Small intestine (tissue), 7 donors: Measurements from ENCODE around the gene P4HB. TPM values are rescaled to one million over a fixed set of nuclear protein-coding genes. Genes with fewer than 3 reads are reported as not detected.

Experiments
- DNase-seq, 2 donors: peaks; one replicate each; pipeline versions ENCODE4 v3.0.0 to v3.0.0-alpha.2; 2013
- FAIRE-seq: peaks from 2 replicates; lab custom pipeline; 2012; peaks lifted over from hg19 to GRCh38; lab: Jason Lieb, UNC
- H3K27ac ChIP-seq, 3 donors: one replicate each; pipeline ENCODE4 v1.5.1; 2013; ENCODE audit warnings: low read length in 2 of 3, mild to moderate bottlenecking in 2 of 3, control low read depth in 1 of 3, inconsistent platforms in 1 of 3, low read depth in 1 of 3, moderate library complexity in 1 of 3
- H3K27me3 ChIP-seq, 3 donors: one replicate each; pipeline ENCODE4 v1.6.1; 2013; ENCODE audit warnings: low read length in 3 of 3, inconsistent platforms in 1 of 3; ENCODE audit not compliant: control insufficient read depth in 3 of 3, insufficient read depth in 3 of 3
- H3K36me3 ChIP-seq, 3 donors: one replicate each; pipeline ENCODE4 v1.6.1; 2013; ENCODE audit warnings: low read length in 3 of 3, inconsistent platforms in 1 of 3, low read depth in 1 of 3, mild to moderate bottlenecking in 1 of 3, moderate library complexity in 1 of 3; ENCODE audit not compliant: control insufficient read depth in 3 of 3, insufficient read depth in 2 of 3
- H3K4me1 ChIP-seq, 3 donors: one replicate each; pipeline ENCODE4 v1.6.1; 2013; ENCODE audit warnings: low read length in 2 of 3, inconsistent platforms in 1 of 3, low read depth in 1 of 3, mild to moderate bottlenecking in 1 of 3, moderate library complexity in 1 of 3; ENCODE audit not compliant: control insufficient read depth in 3 of 3, insufficient read depth in 2 of 3
- H3K4me3 ChIP-seq, 3 donors: one replicate each; pipeline ENCODE4 v1.5.1; 2013; ENCODE audit warnings: low read length in 3 of 3, control low read depth in 1 of 3, inconsistent platforms in 1 of 3, low read depth in 1 of 3, mild to moderate bottlenecking in 1 of 3, moderate library complexity in 1 of 3
- H3K9me3 ChIP-seq, 2 donors: one replicate each; pipeline ENCODE4 v1.6.1; 2013; ENCODE audit warnings: low read depth in 1 of 2, low read length in 1 of 2; ENCODE audit not compliant: control insufficient read depth in 2 of 2, insufficient read depth in 1 of 2
- WGBS, 3 donors: extraction: QIAGEN DNeasy Blood & Tissue Kit; methylation state at CpG; one replicate each; pipeline ENCODE4 v1.1.7; 2013; 5-methylcytosine and 5-hydroxymethylcytosine counted together
- polyA plus RNA-seq, 4 donors: library from polyadenylated mRNA; stranded (reverse) in 3 of 4; unstranded in 1 of 4; fragments of 200-250 nt in 3 of 4; fragments of 120-200 nt in 1 of 4; gene quantifications; one replicate each; pipeline versions ENCODE4 v1.2.1 to v1.2.3, GENCODE V29; 2013
- donor health status: healthy with polysubstance abuse.
- donor health status: control.
- donor health status: control.
- donor health status: Bipolar disorder and iron deficiency.
- donor health status: healthy.

Gene P4HB
- polyA plus RNA-seq, 4 donors = 792 to 1,191 (median 1,005) TPM

DNA sequence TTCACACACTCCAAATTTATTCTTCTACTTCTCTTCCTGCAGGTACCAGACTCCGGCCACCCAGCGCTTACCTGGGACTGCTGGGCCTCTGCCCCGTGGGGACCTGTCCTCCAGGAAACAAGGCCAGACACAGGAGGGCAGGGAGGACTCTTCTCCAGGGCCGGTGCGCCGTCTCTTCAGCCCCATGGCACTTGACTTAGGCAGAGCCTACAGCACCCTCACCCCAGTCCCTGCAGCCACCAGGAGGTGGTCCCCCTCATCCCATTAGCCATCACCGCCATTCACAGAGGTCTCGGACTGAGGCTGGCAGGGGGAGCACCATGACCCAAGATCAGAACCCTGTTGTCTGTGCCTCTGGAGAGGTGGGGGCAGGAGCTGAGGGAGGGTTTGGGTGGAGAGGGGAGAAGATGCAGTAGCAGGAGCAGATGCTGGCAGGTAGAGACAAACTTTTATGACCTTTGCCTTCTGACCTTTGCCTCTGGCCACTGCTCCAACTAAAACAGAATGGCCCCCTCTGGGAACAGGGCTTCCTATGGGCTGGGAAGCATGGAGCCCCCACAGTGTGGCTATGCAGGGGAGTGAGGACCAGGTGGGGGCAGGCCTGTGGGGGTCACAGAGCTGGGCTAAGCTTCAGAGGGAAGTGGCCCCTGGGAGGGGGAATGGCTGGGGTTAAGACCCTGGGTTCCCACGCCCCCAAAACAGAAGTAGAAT is 58.1 kb downstream of the P4HB start:
- 66 to 80% (median 75%) methylated on average over 9 of the region's 9 CpGs for WGBS, 3 donors
- no peak for DNase-seq
- Histone ChIP-seq H3K4me1 (peaks cover 0 to 6% (median 0%) of the 10 kb centered on the region in 3 donors), H3K36me3 (no peaks in the 10 kb centered on the region), H3K27me3 (peaks cover 14 to 62% (median 33%) of the 10 kb centered on the region in 3 donors), H3K4me3 (no peak overlapping the region), H3K27ac (no peak overlapping the region), H3K9me3 (peaks cover 0 to 11% of the 10 kb centered on the region in 2 donors)
- no peak for FAIRE-seq

DNA sequence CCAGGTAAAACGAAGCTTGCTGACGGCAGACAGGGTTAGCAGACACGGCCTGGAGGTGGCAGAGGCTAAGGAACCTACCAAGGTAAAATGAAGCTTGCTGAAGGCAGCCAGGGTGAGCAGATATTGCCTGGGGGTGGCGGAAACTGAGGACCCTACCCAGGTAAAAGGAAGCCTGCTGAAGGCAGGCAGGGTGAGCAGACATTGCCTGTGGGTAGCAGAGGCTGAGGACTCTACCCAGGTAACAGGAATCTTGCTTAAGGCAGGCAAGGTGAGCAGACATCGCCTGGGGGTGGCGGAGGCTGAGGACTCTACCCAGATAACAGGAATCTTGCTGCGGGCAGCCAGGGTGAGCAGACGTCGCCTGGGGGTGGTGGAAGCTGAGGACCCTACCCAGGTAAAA is 59.0 kb downstream of the P4HB start:
- WGBS, 3 donors = 82 to 87% (median 85%) methylated on average over 9 of the region's 9 CpGs
- FAIRE-seq (no peak), DNase-seq (no peak)
- no peak overlapping the region for H3K4me3 ChIP-seq
- peaks cover 0 to 11% of the 10 kb centered on the region in 2 donors for H3K9me3 ChIP-seq
- peaks cover 0 to 6% (median 0%) of the 10 kb centered on the region in 3 donors for H3K4me1 ChIP-seq
- H3K27ac ChIP-seq = no peak overlapping the region
- peaks cover 10 to 54% (median 33%) of the 10 kb centered on the region in 3 donors for H3K27me3 ChIP-seq
- H3K36me3 ChIP-seq = no peaks in the 10 kb centered on the region

DNA sequence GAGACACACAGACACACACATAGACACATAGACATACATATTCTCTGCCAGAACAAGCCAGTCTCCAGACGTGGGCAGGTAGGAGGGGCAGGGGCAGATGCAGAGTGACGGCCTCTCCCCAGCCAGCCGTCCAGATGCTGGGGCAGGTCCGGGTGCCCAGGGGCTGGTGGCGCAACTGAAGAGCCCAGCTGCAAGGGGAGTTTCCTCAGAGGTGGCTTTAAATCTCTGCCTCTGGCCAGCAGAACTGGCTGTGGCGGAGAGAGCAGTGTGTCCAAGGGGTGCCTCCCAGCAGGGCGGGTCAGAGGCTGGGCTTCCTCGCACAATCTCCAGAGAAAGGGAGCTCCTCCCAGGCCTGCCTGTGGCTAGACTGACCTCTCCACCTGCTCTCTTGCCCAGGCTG is 65.8 kb downstream of the P4HB start:
- H3K4me1 ChIP-seq = peaks cover 0 to 7% (median 0%) of the 10 kb centered on the region in 3 donors
- no peak overlapping the region for H3K27ac ChIP-seq
- no peak for FAIRE-seq
- no peak overlapping the region for H3K4me3 ChIP-seq
- peak in 1 of 2 donors; percentile 56 for DNase-seq
- H3K27me3 ChIP-seq = peaks cover 0 to 4% (median 0%) of the 10 kb centered on the region in 3 donors
- no peaks in the 10 kb centered on the region for H3K36me3 ChIP-seq
- peaks cover 0 to under 1% of the 10 kb centered on the region in 2 donors for H3K9me3 ChIP-seq
- WGBS, 3 donors = 3 to 30% (median 29%) methylated on average over 7 to 8 of the region's 8 CpGs

DNA sequence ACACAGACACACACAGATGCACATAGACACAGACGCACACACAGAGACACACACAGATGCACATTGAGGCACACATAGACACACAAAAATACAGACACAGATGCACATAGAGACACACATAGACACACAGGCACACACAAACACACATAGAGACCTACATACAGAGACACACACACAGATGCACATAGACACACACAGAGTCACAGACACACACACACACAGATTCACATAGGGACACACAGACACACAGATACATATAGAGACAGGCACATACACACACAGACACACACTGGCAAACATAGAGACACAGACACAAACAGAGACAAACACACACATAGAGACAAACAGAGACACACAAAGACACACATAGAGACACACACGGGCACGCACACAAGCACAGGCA is 66.3 kb downstream of the P4HB start:
- 80 to 86% (median 85%) methylated on average over 3 of the region's 3 CpGs for WGBS, 3 donors
- FAIRE-seq (no peak), DNase-seq (no peak)
- no peaks in the 10 kb centered on the region for H3K36me3 ChIP-seq
- H3K4me1 ChIP-seq = peaks cover 0 to 7% (median 0%) of the 10 kb centered on the region in 3 donors
- H3K4me3 ChIP-seq = no peak overlapping the region
- H3K27me3 ChIP-seq = peaks cover 0 to 4% (median 0%) of the 10 kb centered on the region in 3 donors
- no peak overlapping the region for H3K27ac ChIP-seq
- no peaks in the 10 kb centered on the region for H3K9me3 ChIP-seq

Other genes starting within 250 kb of the P4HB start
- gene NPLOC4, start 223.4 kb downstream of the P4HB start, polyA plus RNA-seq = 10 to 100 TPM; 33.0 to 45.0 (median 34.1) TPM
- gene TSPAN10, start 223.3 kb downstream of the P4HB start, polyA plus RNA-seq = 1 to 10 TPM in 1 of 4 donors, under 1 TPM in 1, not detected in 2; 0.40 to 1.1 TPM
- 1 to 10 TPM in 3 of 4 donors, not detected in 1; 1.4 to 7.8 (median 2.8) TPM for gene PDE6G, start 204.0 kb downstream of the P4HB start, polyA plus RNA-seq
- gene OXLD1, start 193.9 kb downstream of the P4HB start, polyA plus RNA-seq = 10 to 100 TPM; 22.1 to 76.0 (median 65.2) TPM
- gene CCDC137, start 193.8 kb downstream of the P4HB start, polyA plus RNA-seq = 10 to 100 TPM; 18.1 to 89.2 (median 21.7) TPM
- 10 to 100 TPM; 34.1 to 76.9 (median 51.4) TPM for gene ARL16, start 176.7 kb downstream of the P4HB start, polyA plus RNA-seq
- gene HGS, start 176.5 kb downstream of the P4HB start, polyA plus RNA-seq = 100 to 1,000 TPM in 2 of 4 donors, 10 to 100 TPM in 2; 78.8 to 284 (median 134) TPM
- gene MRPL12, start 157.2 kb downstream of the P4HB start, polyA plus RNA-seq = 100 to 1,000 TPM in 3 of 4 donors, 10 to 100 TPM in 1; 46.3 to 258 (median 170) TPM
- gene SLC25A10, start 148.3 kb downstream of the P4HB start, polyA plus RNA-seq = 10 to 100 TPM; 40.3 to 79.1 (median 57.3) TPM
- gene GCGR, start 56.4 kb downstream of the P4HB start, polyA plus RNA-seq = 1 to 10 TPM in 3 of 4 donors, under 1 TPM in 1; 0.27 to 2.2 (median 1.7) TPM
- gene MCRIP1, start 27.2 kb downstream of the P4HB start, polyA plus RNA-seq = 10 to 100 TPM; 19.5 to 87.6 (median 48.5) TPM
- gene PPP1R27, start 25.5 kb downstream of the P4HB start, polyA plus RNA-seq = 1 to 10 TPM in 1 of 4 donors, under 1 TPM in 2, not detected in 1; 0.12 to 2.5 (median 0.49) TPM
- gene ARHGDIA, start 10.8 kb upstream of the P4HB start, polyA plus RNA-seq = 100 to 1,000 TPM; 190 to 411 (median 341) TPM
- gene ALYREF, start 31.1 kb upstream of the P4HB start, polyA plus RNA-seq = 10 to 100 TPM; 22.8 to 86.7 (median 38.6) TPM
- gene ANAPC11, start 31.2 kb upstream of the P4HB start, polyA plus RNA-seq = 100 to 1,000 TPM in 3 of 4 donors, 10 to 100 TPM in 1; 75.8 to 240 (median 187) TPM
- 1 to 10 TPM in 1 of 4 donors, under 1 TPM in 3; 0.21 to 1.8 (median 0.59) TPM for gene NPB, start 41.7 kb upstream of the P4HB start, polyA plus RNA-seq
- 100 to 1,000 TPM in 3 of 4 donors, 10 to 100 TPM in 1; 32.6 to 303 (median 174) TPM for gene PCYT2, start 50.9 kb upstream of the P4HB start, polyA plus RNA-seq
- gene SIRT7, start 57.6 kb upstream of the P4HB start, polyA plus RNA-seq = 100 to 1,000 TPM in 1 of 4 donors, 10 to 100 TPM in 3; 25.9 to 129 (median 60.4) TPM
- 10 to 100 TPM in 2 of 4 donors, 1 to 10 TPM in 2; 7.6 to 17.1 (median 12.8) TPM for gene MAFG, start 67.2 kb upstream of the P4HB start, polyA plus RNA-seq
- gene PYCR1, start 76.8 kb upstream of the P4HB start, polyA plus RNA-seq = 10 to 100 TPM in 2 of 4 donors, 1 to 10 TPM in 2; 8.3 to 71.6 (median 14.4) TPM
- under 1 TPM in 2 of 4 donors, not detected in 2; 0.03 to 0.06 TPM for gene MYADML2, start 86.7 kb upstream of the P4HB start, polyA plus RNA-seq
- 1 to 10 TPM in 2 of 4 donors, not detected in 2; 1.0 to 1.1 TPM for gene NOTUM, start 100.7 kb upstream of the P4HB start, polyA plus RNA-seq
- 10 to 100 TPM; 23.5 to 96.7 (median 47.5) TPM for gene ASPSCR1, start 117.1 kb upstream of the P4HB start, polyA plus RNA-seq
- 100 to 1,000 TPM in 3 of 4 donors, 10 to 100 TPM in 1; 43.4 to 241 (median 122) TPM for gene CENPX, start 162.3 kb upstream of the P4HB start, polyA plus RNA-seq
- gene LRRC45, start 162.8 kb upstream of the P4HB start, polyA plus RNA-seq = 10 to 100 TPM; 10.8 to 26.7 (median 16.4) TPM
- gene RAC3, start 171.1 kb upstream of the P4HB start, polyA plus RNA-seq = 10 to 100 TPM in 1 of 4 donors, 1 to 10 TPM in 2, under 1 TPM in 1; 0.81 to 11.2 (median 4.4) TPM
- 100 to 1,000 TPM in 3 of 4 donors, 10 to 100 TPM in 1; 41.1 to 147 (median 112) TPM for gene DCXR, start 177.2 kb upstream of the P4HB start, polyA plus RNA-seq
- 10 to 100 TPM; 35.4 to 43.8 (median 39.2) TPM for gene RFNG, start 191.3 kb upstream of the P4HB start, polyA plus RNA-seq
- 100 to 1,000 TPM in 2 of 4 donors, 10 to 100 TPM in 2; 80.4 to 161 (median 120) TPM for gene GPS1, start 191.4 kb upstream of the P4HB start, polyA plus RNA-seq
- 100 to 1,000 TPM in 3 of 4 donors, 10 to 100 TPM in 1; 86.6 to 170 (median 127) TPM for gene DUS1L, start 205.3 kb upstream of the P4HB start, polyA plus RNA-seq
- 100 to 1,000 TPM in 1 of 4 donors, 10 to 100 TPM in 3; 13.2 to 103 (median 21.7) TPM for gene FASN, start 237.7 kb upstream of the P4HB start, polyA plus RNA-seq